ENCODE data around the gene SEC14L3.
A peak's percentile ranks its signal among the peaks of the same experiment; 100 is the strongest.

SEC14L3 gene

GRCh38 chr22:30421695-30422480 is 49.9 kb downstream of the SEC14L3 start:
- DNase-seq: no peak

- peak; percentile 57 for DNase-seq
These were observed 51.3 kb downstream of the SEC14L3 start for GRCh38 chr22:30420347-30421125.

- DNase-seq: no peak
These were observed 55.0 kb downstream of the SEC14L3 start for GRCh38 chr22:30416837-30417236.

DNA sequence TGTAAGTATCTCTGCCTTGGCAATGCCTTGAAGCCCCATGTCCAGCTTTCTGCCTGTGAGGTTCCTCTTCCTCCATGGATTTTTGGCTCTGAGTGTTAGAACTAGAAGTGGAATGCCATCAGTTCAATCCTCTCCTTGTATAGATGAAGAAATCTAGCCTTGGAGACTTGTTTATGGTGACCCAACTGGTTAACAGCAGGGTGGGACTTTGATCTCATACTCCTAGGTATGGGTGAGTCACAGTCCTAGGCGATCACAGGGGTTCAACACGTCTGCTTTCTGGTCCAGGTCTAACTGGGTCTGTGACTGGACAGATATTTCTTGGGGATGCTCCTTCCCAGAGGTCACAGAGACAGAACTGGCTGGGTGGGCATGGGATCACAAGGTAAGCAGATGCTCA is 55.4 kb downstream of the SEC14L3 start:
- no peak for DNase-seq

GRCh38 chr22:30414525-30415047 is 57.2 kb downstream of the SEC14L3 start:
- DNase-seq: no peak

DNA sequence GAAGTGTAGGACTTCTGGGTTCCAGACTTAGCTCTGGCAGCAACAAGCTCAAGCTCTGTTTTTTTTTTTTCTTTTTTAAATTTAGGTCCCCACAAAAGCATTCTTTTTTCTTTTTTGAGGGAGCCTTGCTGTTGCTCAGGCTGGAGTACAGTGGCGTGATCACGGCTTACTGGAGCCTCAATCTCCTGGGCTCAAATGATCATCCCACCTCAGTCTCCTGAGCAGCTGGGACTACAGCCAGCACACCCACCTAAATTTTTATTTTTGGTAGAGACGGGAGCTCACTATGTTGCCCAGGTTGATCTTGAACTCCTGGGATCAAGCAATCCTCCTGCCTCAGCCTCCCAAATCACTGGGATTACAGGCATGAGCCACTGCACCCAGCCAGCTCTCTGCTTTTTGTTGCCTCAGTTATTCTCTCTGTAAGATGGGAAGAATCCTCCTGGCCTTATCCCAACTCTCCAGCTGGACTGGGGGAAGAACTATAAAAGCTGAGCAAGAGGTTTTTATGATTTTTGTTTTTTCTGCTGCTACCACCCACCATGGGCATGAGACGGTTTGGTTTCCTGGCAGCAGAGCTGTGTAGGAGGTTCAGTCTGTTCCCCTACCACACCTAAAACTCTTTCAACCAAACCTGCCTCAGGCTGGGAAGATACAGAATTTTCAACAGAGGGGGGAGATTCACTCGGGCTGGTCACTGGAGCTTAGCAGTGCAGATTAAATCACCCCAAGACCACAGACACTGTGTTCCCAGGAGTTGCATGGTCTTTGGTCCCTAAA is 57.9 kb downstream of the SEC14L3 start:
- no peak for DNase-seq

DNA sequence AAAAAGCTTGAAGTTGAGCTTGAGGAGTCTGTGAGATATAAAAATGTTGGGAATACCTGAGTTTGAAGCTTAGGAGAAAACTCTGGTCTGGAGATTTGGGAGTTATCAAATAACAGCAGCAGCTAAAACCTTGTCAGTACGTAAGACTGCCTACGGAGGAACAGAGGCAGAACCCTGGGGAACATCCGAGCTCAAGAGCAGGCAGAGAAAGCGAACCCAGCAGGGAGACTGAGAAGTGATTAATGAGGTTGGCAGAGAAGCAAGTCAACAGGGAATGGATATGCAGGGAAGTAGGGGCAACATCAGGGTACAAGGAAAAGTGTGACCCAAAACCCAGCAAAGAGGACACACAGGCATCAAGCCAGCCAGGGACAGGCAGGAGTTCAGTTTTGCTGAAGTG is 58.8 kb downstream of the SEC14L3 start:
- DNase-seq: no peak

DNA sequence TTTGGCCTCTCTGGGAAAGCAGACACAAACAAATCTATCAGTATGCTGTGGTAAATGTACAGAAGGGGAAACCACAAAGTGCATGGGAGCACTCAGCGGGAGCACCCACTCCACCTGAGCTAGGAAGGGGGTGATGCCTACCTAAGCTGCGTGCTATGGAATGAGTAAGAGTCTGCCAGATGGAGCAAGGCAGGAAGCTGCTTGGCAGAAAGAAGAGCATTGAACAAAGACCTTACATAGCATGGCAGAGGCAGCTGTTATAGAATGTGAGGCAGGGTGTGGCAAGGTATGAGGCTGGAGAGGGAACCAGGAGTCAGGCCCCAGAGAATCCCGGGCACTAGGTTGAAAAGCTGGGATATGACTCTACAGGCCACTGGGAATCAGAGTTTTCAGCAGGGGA is 60.0 kb downstream of the SEC14L3 start:
- no peak for DNase-seq
